HL-60/S4 (cell line): ENCODE results near the gene TMEM125.

Experiments used
- in situ Hi-C: fragments of 300-500 bp; cut with MboI; formaldehyde crosslinking; loops from 2 replicates; pipeline ENCODE4 v1.14.3; 2022; ENCODE audit warnings: low sequenced_read_pairs

Gene TMEM125

GRCh38 chr1:43288785-43289706 lies 19.3 kb downstream of the TMEM125 start:
- in situ Hi-C loops, result no loop called here

GRCh38 chr1:43292216-43292615 lies 22.4 kb downstream of the TMEM125 start:
- in situ Hi-C loops, result no loop called here

GRCh38 chr1:43292679-43293078 lies 22.9 kb downstream of the TMEM125 start:
- in situ Hi-C loops, result no loop called here

GRCh38 chr1:43293176-43293575 lies 23.4 kb downstream of the TMEM125 start:
- in situ Hi-C loops, result no loop called here

GRCh38 chr1:43293896-43294760 lies 24.3 kb downstream of the TMEM125 start:
- in situ Hi-C loops, result no loop called here

GRCh38 chr1:43294761-43295160 lies 25.0 kb downstream of the TMEM125 start:
- in situ Hi-C loops, result no loop called here

GRCh38 chr1:43296207-43296606 lies 26.4 kb downstream of the TMEM125 start:
- in situ Hi-C loops, result no loop called here

- in situ Hi-C loops, result no loop called here
Measured at GRCh38 chr1:43298055-43298454, 28.3 kb downstream of the TMEM125 start.

GRCh38 chr1:43299101-43299500 lies 29.3 kb downstream of the TMEM125 start:
- in situ Hi-C loops, result no loop called here

GRCh38 chr1:43300378-43301094 lies 30.8 kb downstream of the TMEM125 start, which contains the start of gene TIE1:
Gene TIE1, plus strand, starts transcription at chr1:43300982. Its CDS starts 90 bp downstream, at chr1:43301072.
- in situ Hi-C loops, result no loop called here

GRCh38 chr1:43302201-43302600 lies 32.4 kb downstream of the TMEM125 start:
- in situ Hi-C loops, result no loop called here

- in situ Hi-C loops, result no loop called here
Measured at GRCh38 chr1:43302721-43303470, 33.1 kb downstream of the TMEM125 start.

- in situ Hi-C loops, result no loop called here
Measured at GRCh38 chr1:43303471-43304313, 33.9 kb downstream of the TMEM125 start.

- in situ Hi-C loops, result no loop called here
Measured at GRCh38 chr1:43304314-43304681, 34.5 kb downstream of the TMEM125 start.

- in situ Hi-C loops, result no loop called here
Measured at GRCh38 chr1:43304771-43305300, 35.1 kb downstream of the TMEM125 start.

- in situ Hi-C loops, result no loop called here
Measured at GRCh38 chr1:43305461-43305860, 35.7 kb downstream of the TMEM125 start.

- in situ Hi-C loops, result no loop called here
Measured at GRCh38 chr1:43305926-43306687, 36.3 kb downstream of the TMEM125 start.

GRCh38 chr1:43306688-43307457 lies 37.1 kb downstream of the TMEM125 start:
- in situ Hi-C loops, result no loop called here
